Left lobe of liver (tissue), 2 donors: ENCODE measurements around the gene FN3K. TPM values are rescaled to one million over a fixed set of nuclear protein-coding genes. Genes with fewer than 3 reads are reported as not detected.
"Not testable (repeated sequence)": the region's sequence is repeated elsewhere in the genome, so short reads cannot be mapped to it uniquely, and the experiment has no call there.

Source experiments
- ATAC-seq: fragments of 200-7000 bp; cut with Tn5 transposase; one replicate; pipeline ENCODE4 v1.9.1; 2020; ENCODE audit warnings: mild to moderate bottlenecking, moderate library complexity
- DNase-seq: peaks from one replicate; pipeline ENCODE4 v3.0.0-alpha.2; 2020; ENCODE audit warnings: low spot score
- total RNA-seq: library from RNA; stranded (reverse); gene quantifications from one replicate; pipeline ENCODE4 v1.2.1, GENCODE V29; 2021
- donor health status: DM: no; HTN: no; CAD: no; lungs with moderate emphysema.
- donor health status: DM: no; HTN: yes; CAD: no.

The FN3K gene
- total RNA-seq, 1 donor from 2014 or later, result 64.1 TPM

- ATAC-seq (peak; percentile 81), DNase-seq (peak; percentile 66)
Observed at GRCh38 chr17:82767041-82767754, 31.8 kb downstream of the FN3K start.

- ATAC-seq, result no peak
Observed at GRCh38 chr17:82769041-82769440, 33.6 kb downstream of the FN3K start.

GRCh38 chr17:82772026-82772425 is 36.6 kb downstream of the FN3K start:
- ATAC-seq, result peak; percentile 83

More at GRCh38 chr17:82769041-82769440, 33.6 kb downstream of the FN3K start:
- DNase-seq, result no peak

GRCh38 chr17:82774456-82774855 is 39.0 kb downstream of the FN3K start:
- not testable (repeated sequence) for ATAC-seq, DNase-seq

More at GRCh38 chr17:82772026-82772425, 36.6 kb downstream of the FN3K start:
- peak; percentile 84 for DNase-seq

- DNase-seq (peak; percentile 73), ATAC-seq (peak; percentile 65)
Observed at GRCh38 chr17:82775001-82775823, 39.8 kb downstream of the FN3K start.

GRCh38 chr17:82776454-82776853 is 41.0 kb downstream of the FN3K start:
- ATAC-seq (no peak), DNase-seq (no peak)

GRCh38 chr17:82777778-82778375 is 42.5 kb downstream of the FN3K start:
- not testable (repeated sequence) for ATAC-seq, DNase-seq

GRCh38 chr17:82779541-82779940 is 44.1 kb downstream of the FN3K start:
- DNase-seq (no peak), ATAC-seq (no peak)

- DNase-seq (no peak), ATAC-seq (no peak)
Observed at GRCh38 chr17:82780195-82780594, 44.8 kb downstream of the FN3K start.

GRCh38 chr17:82780971-82781893 is 45.8 kb downstream of the FN3K start:
- DNase-seq (no peak), ATAC-seq (peak; percentile 13)

GRCh38 chr17:82781894-82782274 is 46.5 kb downstream of the FN3K start:
- ATAC-seq (peak; percentile 97), DNase-seq (peak; percentile 78)

- ATAC-seq, result no peak
Observed at GRCh38 chr17:82782657-82783207, 47.3 kb downstream of the FN3K start.

GRCh38 chr17:82783498-82783897 is 48.1 kb downstream of the FN3K start:
- DNase-seq (no peak), ATAC-seq (no peak)

More at GRCh38 chr17:82782657-82783207, 47.3 kb downstream of the FN3K start:
- no peak for DNase-seq

GRCh38 chr17:82785581-82785980 is 50.2 kb downstream of the FN3K start:
- not testable (repeated sequence) for ATAC-seq

GRCh38 chr17:82786427-82786826 is 51.0 kb downstream of the FN3K start:
- DNase-seq (no peak), ATAC-seq (no peak)

More at GRCh38 chr17:82785581-82785980, 50.2 kb downstream of the FN3K start:
- DNase-seq, result not testable (repeated sequence)

GRCh38 chr17:82787081-82787848 is 51.9 kb downstream of the FN3K start:
- ATAC-seq (no peak), DNase-seq (no peak)

- no peak for DNase-seq
- no peak for ATAC-seq
Observed at GRCh38 chr17:82788206-82789001, 53.0 kb downstream of the FN3K start.

- ATAC-seq, result peak; percentile 16
- no peak for DNase-seq
Observed at GRCh38 chr17:82789051-82789592, 53.7 kb downstream of the FN3K start.
